K562 (cell line): ENCODE results near the gene ODAPH. TPM values are rescaled to one million over a fixed set of nuclear protein-coding genes. Genes with fewer than 3 reads are reported as not detected.

ENCODE experiments used
- ATAC-seq: fragments of 200-7000 bp; cut with Tn5 transposase; 3 replicates; pipeline ENCODE4 v1.9.1; 2020; ENCODE audit warnings: moderate library complexity
- BruUV-seq: library from RNA; stranded (reverse); fragments of 400-500 nt; replicated peaks from 2 replicates; lab custom pipeline; 2021; lab: Mats Ljungman, UMichigan
- CTCF ChIA-PET: fragments of 300-600 bp; formaldehyde crosslinking; extraction: SDS; loops from one replicate; lab custom pipeline; 2021; ENCODE audit warnings: low intra/inter-chr PET ratio; lab: Yijun Ruan, JAX
- POLR2A ChIA-PET: fragments of 300-600, 350-650 bp; sonication (Branson Sonifier 250); formaldehyde crosslinking; extraction: SDS; loops from one replicate; lab custom pipeline; 2021; ENCODE audit warnings: antibody characterized with exemption, inconsistent platforms; lab: Yijun Ruan, JAX
- DNase-seq, 4 experiments: peaks; one replicate each; pipeline versions ENCODE4 v3.0.0 to v3.0.0-alpha.2; 2011 to 2018; ENCODE audit warnings: low spot score in 3 of 4, mixed read lengths in 3 of 4; ENCODE audit errors: extremely low read depth in 1 of 4
- FAIRE-seq: peaks from 2 replicates; lab custom pipeline; 2011; peaks lifted over from hg19 to GRCh38; lab: Jason Lieb, UNC
- H2AFZ ChIP-seq: 2 replicates; pipeline ENCODE4 v1.6.0; 2011; ENCODE audit warnings: low read depth, low read length, control low read depth, inconsistent platforms
- H3K27ac ChIP-seq: fragments of 200-600 bp; 3 replicates; pipeline ENCODE4 v1.8.0; 2011; ENCODE audit warnings: low read depth, mild to moderate bottlenecking, control low read depth, inconsistent platforms, low read length, moderate library complexity, mixed read lengths; ENCODE audit errors: extremely low read depth
- H3K27me3 ChIP-seq, 2 experiments: fragments of 300-600 bp in 1 of 2; 2 replicates in 1 of 2; 3 replicates in 1 of 2; pipeline versions ENCODE4 v1.6.0 to v1.8.0; 2011; ENCODE audit warnings: inconsistent platforms in 2 of 2, low read length in 2 of 2, mild to moderate bottlenecking in 1 of 2, mixed read lengths in 1 of 2, moderate library complexity in 1 of 2; ENCODE audit not compliant: control insufficient read depth in 2 of 2, insufficient read depth in 2 of 2
- H3K36me3 ChIP-seq: fragments of 300-600 bp; 3 replicates; pipeline ENCODE4 v1.8.0; 2011; ENCODE audit warnings: mild to moderate bottlenecking, low read length, inconsistent platforms; ENCODE audit not compliant: control insufficient read depth, insufficient read depth
- H3K4me1 ChIP-seq, 2 experiments: fragments of 200-600 bp in 1 of 2; replicated peaks in 1 of 2; 2 replicates in 1 of 2; 3 replicates in 1 of 2; pipeline versions ENCODE4 v1.5.1 to v1.8.0; 2011; ENCODE audit warnings: inconsistent platforms in 2 of 2, low read length in 2 of 2, mild to moderate bottlenecking in 1 of 2, mixed read lengths in 1 of 2, moderate library complexity in 1 of 2; ENCODE audit not compliant: control insufficient read depth in 2 of 2, insufficient read depth in 2 of 2
- H3K4me2 ChIP-seq: 2 replicates; pipeline ENCODE4 v1.6.1; 2011; ENCODE audit warnings: low read length, control low read depth, inconsistent platforms, mixed read lengths; ENCODE audit not compliant: insufficient read depth
- H3K4me3 ChIP-seq: fragments of 200-600 bp; sonication (generic), shearing (Covaris generic); 2 replicates; pipeline ENCODE4 v1.5.1; 2016; ENCODE audit warnings: control low read depth, inconsistent platforms
- H3K79me2 ChIP-seq: fragments of 200-600 bp; 3 replicates; pipeline ENCODE4 v1.8.0; 2011; ENCODE audit warnings: low read length, inconsistent platforms; ENCODE audit not compliant: control insufficient read depth, insufficient read depth
- H3K9ac ChIP-seq, 2 experiments: 2 replicates each; pipeline versions ENCODE4 v1.6.0 to v1.6.1; 2011; ENCODE audit warnings: low read depth in 2 of 2, low read length in 2 of 2, control low read depth in 1 of 2, inconsistent platforms in 1 of 2, mild to moderate bottlenecking in 1 of 2, mixed read lengths in 1 of 2; ENCODE audit not compliant: insufficient read depth in 1 of 2
- H3K9me1 ChIP-seq: one replicate; pipeline ENCODE4 v1.6.0; 2011; ENCODE audit warnings: inconsistent platforms, mild to moderate bottlenecking, low read length, moderate library complexity; ENCODE audit not compliant: control insufficient read depth, insufficient read depth
- H3K9me3 ChIP-seq: replicated peaks from 2 replicates; pipeline ENCODE4 v1.5.1; 2011; ENCODE audit warnings: low read depth, low read length, inconsistent platforms; ENCODE audit not compliant: control insufficient read depth, insufficient read depth
- H4K20me1 ChIP-seq: replicated peaks from 2 replicates; pipeline ENCODE4 v1.6.1; 2011; ENCODE audit warnings: low read length, inconsistent platforms, mixed read lengths; ENCODE audit not compliant: control insufficient read depth, insufficient read depth
- ATF3 ChIP-seq, 2 experiments: fragments of 450-650 bp in 1 of 2; sonication (generic) in 1 of 2; formaldehyde crosslinking in 1 of 2; IDR thresholded peaks in 1 of 2; conservative IDR thresholded peaks in 1 of 2; 2 replicates each; pipeline versions ENCODE4 v1.6.1 to v1.8.1; 2016 to 2023; ENCODE audit warnings: mild to moderate bottlenecking in 2 of 2, moderate library complexity in 2 of 2, inconsistent platforms in 1 of 2, missing genetic modification reagents in 1 of 2
- DACH1 ChIP-seq: fragments of 450-650 bp; IDR thresholded peaks from 2 replicates; pipeline ENCODE4 v1.6.1; 2018; ENCODE audit not compliant: partially characterized antibody
- ERF ChIP-seq: fragments of 450-650 bp; formaldehyde crosslinking; IDR thresholded peaks from 2 replicates; pipeline ENCODE4 v1.4.0; 2020; ENCODE audit warnings: mild to moderate bottlenecking, mixed read lengths
- EWSR1 ChIP-seq: fragments of 450-650 bp; IDR thresholded peaks from 2 replicates; pipeline ENCODE4 v1.6.1; 2018; ENCODE audit warnings: borderline replicate concordance, mild to moderate bottlenecking, low read depth, moderate library complexity; ENCODE audit not compliant: partially characterized antibody
- HMBOX1 ChIP-seq: sonication (generic); IDR thresholded peaks from 2 replicates; pipeline ENCODE4 v1.6.1; 2016
- NCOA6 ChIP-seq: fragments of 450-650 bp; IDR thresholded peaks from 2 replicates; pipeline ENCODE4 v1.6.1; 2017; ENCODE audit warnings: mild to moderate bottlenecking
- POLR2AphosphoS5 ChIP-seq: IDR thresholded peaks from 2 replicates; pipeline ENCODE4 v1.6.1; 2011; ENCODE audit warnings: mild to moderate bottlenecking, low read depth, low read length, moderate library complexity; ENCODE audit not compliant: control insufficient read depth, insufficient read depth
- POLR3A ChIP-seq: IDR thresholded peaks from 2 replicates; pipeline ENCODE4 v1.6.1; 2011; ENCODE audit warnings: borderline replicate concordance, mild to moderate bottlenecking, moderate library complexity; ENCODE audit not compliant: insufficient read length, insufficient read depth; ENCODE audit errors: extremely low read depth
- RFX1 ChIP-seq: fragments of 450-650 bp; IDR thresholded peaks from 2 replicates; pipeline ENCODE4 v1.6.1; 2016; ENCODE audit warnings: mild to moderate bottlenecking, moderate library complexity
- SAFB2 ChIP-seq: fragments of 200-400 bp; formaldehyde crosslinking; IDR thresholded peaks from 2 replicates; pipeline ENCODE4 v1.6.1; 2018; ENCODE audit warnings: borderline replicate concordance, low read length, low read depth, moderate library complexity; ENCODE audit not compliant: severe bottlenecking
- SRF ChIP-seq, 2 experiments: fragments of 250-450, 450-650 bp in 1 of 2; sonication (Bioruptor Pico) in 1 of 2; sonication (generic) in 1 of 2; formaldehyde crosslinking; IDR thresholded peaks; 2 replicates each; pipeline versions ENCODE4 v1.5.0 to v1.5.1; 2020 to 2022; ENCODE audit warnings: mild to moderate bottlenecking in 1 of 2, missing genetic modification reagents in 1 of 2
- SRSF3 ChIP-seq: fragments of 200-400 bp; formaldehyde crosslinking; IDR thresholded peaks from 2 replicates; pipeline ENCODE4 v1.6.1; 2016; ENCODE audit warnings: mild to moderate bottlenecking, low read length, moderate library complexity; ENCODE audit not compliant: insufficient read depth
- ZNF57 ChIP-seq: fragments of 450-650 bp; formaldehyde crosslinking; IDR thresholded peaks from 2 replicates; pipeline ENCODE4 v1.4.0; 2020; ENCODE audit warnings: mild to moderate bottlenecking, moderate library complexity
- WGBS: fragments of 100-300 bp; shearing (Covaris generic); methylation state at CpG from one replicate; pipeline ENCODE4 v1.1.6; 2016; ENCODE audit warnings: low coverage, mixed read lengths; ENCODE audit not compliant: insufficient coverage; ENCODE audit errors: missing lambda C conversion rate; 5-methylcytosine and 5-hydroxymethylcytosine counted together
- in situ Hi-C: fragments of 300-500 bp; cut with MboI; formaldehyde crosslinking; loops from 4 replicates; pipeline ENCODE4 v1.15.0; 2018; ENCODE audit warnings: inconsistent platforms, mixed read lengths
- intact Hi-C: fragments of 100-400 bp; cut with micrococcal nuclease; formaldehyde crosslinking; loops from 2 replicates; pipeline ENCODE4 v1.14.2; 2022
- polyA plus RNA-seq, 8 experiments: library from polyadenylated mRNA; depleted of rRNA in 4 of 8; stranded (reverse) in 5 of 8; unstranded in 3 of 8; fragments of >200 nt; fragmentation: Nextera tagmentation in 2 of 8; fragmentation: Illumina TruSeq in 1 of 8; extraction: Ambion mirVana in 2 of 8; extraction: Trizol in 1 of 8; gene quantifications; 2 replicates each; pipeline versions ENCODE4 v1.2.1 to v1.2.3, GENCODE V29; 2011 to 2014; ENCODE audit warnings: inconsistent platforms in 1 of 8, missing spikeins in 1 of 8
- total RNA-seq, 7 experiments: library from RNA; depleted of rRNA in 6 of 7; stranded (reverse); fragments of >200 nt in 6 of 7; fragmentation: Illumina TruSeq in 2 of 7; extraction: Trizol in 2 of 7; gene quantifications; 2 replicates each; pipeline versions ENCODE4 v1.2.1 to v1.2.3, GENCODE V29; 2011 to 2021; ENCODE audit warnings: low replicate concordance in 1 of 7

The ODAPH gene
- total and polyA plus RNA-seq, 9 of the 15 experiments (the other 6 are each of a cell fraction or from before 2014, with no cell fraction given): not detected

- WGBS: 8% methylated on average over 2 of the region's 2 CpGs
- CTCF ChIA-PET: no interaction called here
- no peak overlapping the region for H2AFZ ChIP-seq
- no peaks in the 10 kb centered on the region for H3K79me2 ChIP-seq
- H3K9me1 ChIP-seq: no peaks in the 10 kb centered on the region
- no peak overlapping the region for H3K27ac ChIP-seq
- no peak overlapping the region for H3K4me3 ChIP-seq
- TF ChIP-seq RFX1 (peak; percentile 57), HMBOX1 (no peak)
- no TSS peak for BruUV-seq
- H3K9ac ChIP-seq: no peak overlapping the region
- H4K20me1 ChIP-seq: no peaks in the 10 kb centered on the region
- POLR2A ChIA-PET: no interaction called here
- H3K9me3 ChIP-seq: no peaks in the 10 kb centered on the region
- no peaks in the 10 kb centered on the region for H3K4me1 ChIP-seq
- no peaks in the 10 kb centered on the region for H3K36me3 ChIP-seq
- DNase-seq (no peak), ATAC-seq (no peak), FAIRE-seq (no peak)
- no peak overlapping the region for H3K4me2 ChIP-seq
- intact Hi-C loops (no loop called here), in situ Hi-C loops (no loop called here)
- H3K27me3 ChIP-seq: peaks cover 0 to 4% of the 10 kb centered on the region in 2 experiments; a peak in 2 of 5 replicates
These were observed 11.9 kb downstream of the ODAPH start for GRCh38 chr4:75567725-75568124.

GRCh38 chr4:75584067-75584466 is 28.2 kb downstream of the ODAPH start:
- intact Hi-C loops: no loop called here
- H3K27ac ChIP-seq: no peak overlapping the region
- no peaks in the 10 kb centered on the region for H4K20me1 ChIP-seq
- no peaks in the 10 kb centered on the region for H3K4me1 ChIP-seq
- in situ Hi-C loops: no loop called here
- no peak for TF ChIP-seq POLR2AphosphoS5
- no peak for TF ChIP-seq SRF (CRISPR knock-in tag; IDR thresholded peaks at IDR 0.05)
- no peak for TF ChIP-seq SRSF3
- TF ChIP-seq EWSR1: no peak
- no peak for TF ChIP-seq POLR3A
- no peak for TF ChIP-seq SAFB2
- no peak for TF ChIP-seq ERF (CRISPR knock-in tag)
- no peak for TF ChIP-seq ATF3 (IDR thresholded peaks at IDR 0.05)
- TF ChIP-seq ATF3 (CRISPR knock-in tag; conservative IDR thresholded peaks at IDR 0.05): no peak
- no peak for TF ChIP-seq DACH1
- TF ChIP-seq NCOA6: no peak
- no peak for TF ChIP-seq ZNF57 (CRISPR knock-in tag)
- H3K27me3 ChIP-seq: no peaks in the 10 kb centered on the region; a peak in 1 of 5 replicates
- no TSS peak for BruUV-seq
- no peak overlapping the region for H3K4me2 ChIP-seq
- FAIRE-seq: no peak
- no peaks in the 10 kb centered on the region for H3K9me1 ChIP-seq
- no peak overlapping the region for H3K4me3 ChIP-seq
- no peak overlapping the region for H3K9ac ChIP-seq
- ChIA-PET CTCF (no interaction called here), POLR2A (interaction anchor here (1.0 kb wide), 1 partner anchor 13 kb away, joined by 4 read pairs; no protein-coding TSS in a partner anchor)
- H2AFZ ChIP-seq: no peak overlapping the region
- no peak for DNase-seq
- no peak for ATAC-seq
- 3% methylated on average over 2 of the region's 2 CpGs for WGBS
- H3K9me3 ChIP-seq: no peaks in the 10 kb centered on the region
- no peaks in the 10 kb centered on the region for H3K36me3 ChIP-seq
- no peaks in the 10 kb centered on the region for H3K79me2 ChIP-seq
